SK-N-SH (cell line): Measurements from ENCODE around the gene QSOX1. TPM values are rescaled to one million over a fixed set of nuclear protein-coding genes. Genes with fewer than 3 reads are reported as not detected.

ENCODE experiments used
- CTCF ChIA-PET: fragments of 300-600, 350-600 bp; formaldehyde crosslinking; extraction: SDS; loops from one replicate; lab custom pipeline; 2021; lab: Yijun Ruan, JAX
- POLR2A ChIA-PET: fragments of 350-600 bp; sonication (Branson Sonifier 250); formaldehyde crosslinking; extraction: SDS; loops from one replicate; lab custom pipeline; 2020; ENCODE audit warnings: antibody characterized with exemption, inconsistent platforms; lab: Yijun Ruan, JAX
- DNase-seq: peaks from one replicate; pipeline ENCODE4 v3.0.0; 2012
- H2AFZ ChIP-seq: fragments of 200-600 bp; sonication (generic); 2 replicates; pipeline ENCODE4 v1.8.1; 2016; ENCODE audit warnings: antibody characterized with exemption, mild to moderate bottlenecking, low read depth
- H3F3A ChIP-seq: fragments of 200-600 bp; sonication (generic); replicated peaks from 2 replicates; pipeline ENCODE3; 2016; ENCODE audit warnings: antibody characterized with exemption, mild to moderate bottlenecking; ENCODE audit not compliant: insufficient read depth
- H3K27ac ChIP-seq, 2 experiments: fragments of 200-500 bp in 1 of 2; fragments of 200-600 bp in 1 of 2; sonication (Bioruptor generic) in 1 of 2; sonication (generic), shearing (Covaris generic) in 1 of 2; 2 replicates each; pipeline versions ENCODE4 v1.5.1 to v1.6.1; 2014 to 2016; ENCODE audit warnings: low read depth in 2 of 2, inconsistent platforms in 1 of 2, low read length in 1 of 2, mild to moderate bottlenecking in 1 of 2, mixed read lengths in 1 of 2
- H3K27me3 ChIP-seq: fragments of 200-600 bp; sonication (generic), shearing (Covaris generic); 2 replicates; pipeline ENCODE4 v1.6.1; 2016; ENCODE audit warnings: mixed run types; ENCODE audit not compliant: insufficient read depth
- H3K36me3 ChIP-seq, 2 experiments: fragments of 200-500 bp in 1 of 2; fragments of 200-600 bp in 1 of 2; sonication (Bioruptor generic) in 1 of 2; sonication (generic) in 1 of 2; replicated peaks in 1 of 2; 2 replicates each; pipeline versions ENCODE3 to v1.5.1; 2014 to 2016; ENCODE audit warnings: low read length in 1 of 2, mild to moderate bottlenecking in 1 of 2; ENCODE audit not compliant: insufficient read depth in 2 of 2, control insufficient read depth in 1 of 2
- H3K4me1 ChIP-seq, 2 experiments: fragments of 200-500 bp in 1 of 2; fragments of 200-600 bp in 1 of 2; sonication (Bioruptor generic) in 1 of 2; sonication (generic), shearing (Covaris generic) in 1 of 2; 2 replicates each; pipeline versions ENCODE4 v1.5.1 to v1.6.1; 2014 to 2016; ENCODE audit warnings: low read depth in 1 of 2, low read length in 1 of 2, mixed run types in 1 of 2; ENCODE audit not compliant: insufficient read depth in 2 of 2, control insufficient read depth in 1 of 2
- H3K4me2 ChIP-seq: fragments of 200-600 bp; sonication (generic), shearing (Covaris generic); 2 replicates; pipeline ENCODE4 v1.6.1; 2017; ENCODE audit warnings: mixed run types
- H3K4me3 ChIP-seq, 2 experiments: fragments of 200-500 bp in 1 of 2; fragments of 200-600 bp in 1 of 2; sonication (Bioruptor generic) in 1 of 2; sonication (generic), shearing (Covaris generic) in 1 of 2; 2 replicates each; pipeline versions ENCODE4 v1.5.1 to v1.8.1; 2014 to 2016; ENCODE audit warnings: low read depth in 2 of 2, inconsistent platforms in 1 of 2, low read length in 1 of 2, mild to moderate bottlenecking in 1 of 2, mixed read lengths in 1 of 2, moderate library complexity in 1 of 2
- H3K79me2 ChIP-seq: fragments of 200-600 bp; sonication (generic); 2 replicates; pipeline ENCODE4 v1.8.1; 2017; ENCODE audit warnings: mild to moderate bottlenecking; ENCODE audit not compliant: insufficient read depth
- H3K9ac ChIP-seq: fragments of 200-600 bp; sonication (generic); 2 replicates; pipeline ENCODE4 v1.6.1; 2017; ENCODE audit warnings: mixed run types
- H3K9me2 ChIP-seq: fragments of 200-600 bp; sonication (generic); 2 replicates; pipeline ENCODE4 v1.6.1; 2017; ENCODE audit warnings: mixed run types
- H3K9me3 ChIP-seq: fragments of 200-600 bp; sonication (generic); 2 replicates; pipeline ENCODE4 v1.6.1; 2017; ENCODE audit warnings: mixed run types, mild to moderate bottlenecking, moderate library complexity
- H4K20me1 ChIP-seq: fragments of 200-600 bp; sonication (generic); 2 replicates; pipeline ENCODE4 v1.6.1; 2017; ENCODE audit warnings: mild to moderate bottlenecking, mixed run types; ENCODE audit not compliant: insufficient read depth
- CHD2 ChIP-seq: fragments of 150-350 bp; IDR thresholded peaks from 2 replicates; pipeline ENCODE4 v1.6.1; 2018; ENCODE audit warnings: low read length; ENCODE audit not compliant: partially characterized antibody
- EP300 ChIP-seq, 2 experiments: IDR thresholded peaks; 2 replicates each; pipeline versions ENCODE4 v1.4.0 to v1.6.1; 2012; ENCODE audit warnings: borderline replicate concordance in 1 of 2, low read depth in 1 of 2, low read length in 1 of 2
- FOSL2 ChIP-seq: IDR thresholded peaks from 2 replicates; pipeline ENCODE4 v1.4.0; 2012; ENCODE audit warnings: low read depth, mild to moderate bottlenecking, moderate library complexity, borderline replicate concordance
- FOXJ3 ChIP-seq: sonication (generic); formaldehyde crosslinking; IDR thresholded peaks from 2 replicates; pipeline ENCODE4 v1.5.1; 2020; ENCODE audit warnings: mild to moderate bottlenecking, missing genetic modification reagents
- GATA2 ChIP-seq: sonication (generic); formaldehyde crosslinking; IDR thresholded peaks from 2 replicates; pipeline ENCODE4 v1.5.0; 2020; ENCODE audit warnings: mild to moderate bottlenecking, missing genetic modification reagents
- JUND ChIP-seq: IDR thresholded peaks from 2 replicates; pipeline ENCODE4 v1.4.0; 2012
- MEF2A ChIP-seq: IDR thresholded peaks from 2 replicates; pipeline ENCODE4 v1.4.0; 2012; ENCODE audit warnings: low read depth, borderline replicate concordance
- NFIC ChIP-seq: IDR thresholded peaks from 2 replicates; pipeline ENCODE4 v1.4.0; 2012; ENCODE audit warnings: borderline replicate concordance
- PBX3 ChIP-seq: IDR thresholded peaks from 2 replicates; pipeline ENCODE4; 2012
- POLR2AphosphoS5 ChIP-seq: IDR thresholded peaks from 2 replicates; pipeline ENCODE4 v1.6.1; 2012; ENCODE audit warnings: low read depth, low read length
- RAD21 ChIP-seq: IDR thresholded peaks from 2 replicates; pipeline ENCODE4 v1.6.1; 2012; ENCODE audit warnings: mild to moderate bottlenecking, low read length
- RCOR1 ChIP-seq: fragments of 150-350 bp; IDR thresholded peaks from 2 replicates; pipeline ENCODE4 v1.6.1; 2017; ENCODE audit warnings: antibody characterized with exemption, low read length
- RFX5 ChIP-seq: IDR thresholded peaks from 2 replicates; pipeline ENCODE4 v1.6.1; 2012; ENCODE audit warnings: mild to moderate bottlenecking, improper control_type of control experiment, low read length
- SIN3A ChIP-seq: IDR thresholded peaks from 2 replicates; pipeline ENCODE4 v1.6.1; 2012; ENCODE audit warnings: low read depth, mild to moderate bottlenecking, low read length, moderate library complexity, borderline replicate concordance
- SMC3 ChIP-seq: IDR thresholded peaks from 2 replicates; pipeline ENCODE4 v1.6.1; 2012; ENCODE audit warnings: low read depth, low read length, improper control_type of control experiment
- TEAD4 ChIP-seq: IDR thresholded peaks from 2 replicates; pipeline ENCODE4 v1.4.0; 2012; ENCODE audit warnings: mild to moderate bottlenecking, borderline replicate concordance; ENCODE audit not compliant: insufficient read depth
- YY1 ChIP-seq: IDR thresholded peaks from 2 replicates; pipeline ENCODE4 v1.4.0; 2012; ENCODE audit warnings: low read depth, mild to moderate bottlenecking
- WGBS: methylation state at CpG from one replicate; pipeline ENCODE4 v1.1.6; 2017; ENCODE audit warnings: low lambda C conversion rate; 5-methylcytosine and 5-hydroxymethylcytosine counted together
- polyA plus RNA-seq, 3 experiments: library from polyadenylated mRNA; depleted of rRNA; stranded (reverse); fragments of >200 nt; gene quantifications; 2 replicates each; pipeline ENCODE4 v1.2.3, GENCODE V29; 2012
- TF ChIP-seq, protein P1 (sequence below): fragments of 200-600 bp; sonication (generic); IDR thresholded peaks from 2 replicates; pipeline ENCODE4 v1.6.1; 2017; ENCODE audit warnings: antibody characterized with exemption, mild to moderate bottlenecking, moderate library complexity

The QSOX1 gene
- polyA plus RNA-seq, 1 of the 3 experiments (the other 2 are of a cell fraction), result 359 TPM

GRCh38 chr1:180178511-180179161, 24.0 kb downstream of the QSOX1 start:
- no peaks in the 10 kb centered on the region for H3K9me2 ChIP-seq
- no peaks in the 10 kb centered on the region for H3K79me2 ChIP-seq
- H3F3A ChIP-seq, result peaks cover 4% of the 10 kb centered on the region
- POLR2A ChIA-PET, result no interaction called here
- H3K36me3 ChIP-seq, result peaks cover 23 to 44% of the 10 kb centered on the region in 2 experiments
- H4K20me1 ChIP-seq, result no peaks in the 10 kb centered on the region
- H3K4me2 ChIP-seq, result no peak overlapping the region
- H3K4me1 ChIP-seq, result peaks cover 0 to 12% of the 10 kb centered on the region in 2 experiments; a peak in 1 of 4 replicates
- peak; percentile 85 for DNase-seq
- 61% methylated on average over 11 of the region's 12 CpGs for WGBS
- H2AFZ ChIP-seq, result no peak overlapping the region
- H3K9ac ChIP-seq, result no peak overlapping the region
- H3K4me3 ChIP-seq, result peak overlapping the region in 1 of 2 experiments; percentile 27; a peak in 1 of 4 replicates
- H3K9me3 ChIP-seq, result no peaks in the 10 kb centered on the region
- CTCF ChIA-PET, result interaction anchor here (0.5 to 6.8 kb wide), 51 partner anchors 9 to 1651 kb away, joined by 3 to 97 read pairs (median 4); partner anchors contain the start of genes QSOX1 and TOR1AIP1
- no peaks in the 10 kb centered on the region for H3K27me3 ChIP-seq
- TF ChIP-seq PBX3, result no peak
- no peak for TF ChIP-seq MEF2A
- TF ChIP-seq, protein P1, sequence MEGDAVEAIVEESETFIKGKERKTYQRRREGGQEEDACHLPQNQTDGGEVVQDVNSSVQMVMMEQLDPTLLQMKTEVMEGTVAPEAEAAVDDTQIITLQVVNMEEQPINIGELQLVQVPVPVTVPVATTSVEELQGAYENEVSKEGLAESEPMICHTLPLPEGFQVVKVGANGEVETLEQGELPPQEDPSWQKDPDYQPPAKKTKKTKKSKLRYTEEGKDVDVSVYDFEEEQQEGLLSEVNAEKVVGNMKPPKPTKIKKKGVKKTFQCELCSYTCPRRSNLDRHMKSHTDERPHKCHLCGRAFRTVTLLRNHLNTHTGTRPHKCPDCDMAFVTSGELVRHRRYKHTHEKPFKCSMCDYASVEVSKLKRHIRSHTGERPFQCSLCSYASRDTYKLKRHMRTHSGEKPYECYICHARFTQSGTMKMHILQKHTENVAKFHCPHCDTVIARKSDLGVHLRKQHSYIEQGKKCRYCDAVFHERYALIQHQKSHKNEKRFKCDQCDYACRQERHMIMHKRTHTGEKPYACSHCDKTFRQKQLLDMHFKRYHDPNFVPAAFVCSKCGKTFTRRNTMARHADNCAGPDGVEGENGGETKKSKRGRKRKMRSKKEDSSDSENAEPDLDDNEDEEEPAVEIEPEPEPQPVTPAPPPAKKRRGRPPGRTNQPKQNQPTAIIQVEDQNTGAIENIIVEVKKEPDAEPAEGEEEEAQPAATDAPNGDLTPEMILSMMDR, result peak; percentile 97
- TF ChIP-seq POLR2AphosphoS5, result no peak
- peak; percentile 79 for TF ChIP-seq SMC3
- TF ChIP-seq RAD21, result peak; percentile 96
- no peak overlapping the region for H3K27ac ChIP-seq

GRCh38 chr1:180179162-180179957, 24.7 kb downstream of the QSOX1 start:
- H3K4me1 ChIP-seq, result peaks cover 0 to 8% of the 10 kb centered on the region in 2 experiments; a peak in 1 of 4 replicates
- peaks cover 29 to 47% of the 10 kb centered on the region in 2 experiments for H3K36me3 ChIP-seq
- no peak overlapping the region for H3K27ac ChIP-seq
- H3K79me2 ChIP-seq, result no peaks in the 10 kb centered on the region
- no peak overlapping the region for H3K9ac ChIP-seq
- DNase-seq, result no peak
- no peaks in the 10 kb centered on the region for H3K9me3 ChIP-seq
- no peaks in the 10 kb centered on the region for H4K20me1 ChIP-seq
- CTCF ChIA-PET, result interaction anchor here (0.5 to 6.8 kb wide), 53 partner anchors 9 to 708 kb away, joined by 3 to 97 read pairs (median 4); partner anchors contain the start of genes QSOX1 and TOR1AIP1
- no peak overlapping the region for H3K4me2 ChIP-seq
- TF ChIP-seq MEF2A (no peak), SMC3 (no peak), RFX5 (no peak), NFIC (no peak), POLR2AphosphoS5 (no peak), FOXJ3 (CRISPR knock-in tag) (no peak), FOSL2 (no peak), YY1 (no peak), CHD2 (no peak), EP300 (IDR thresholded peaks at IDR 0.05; ENCODE audit: borderline replicate concordance in 1 of 2, low read depth in 1 of 2, low read length in 1 of 2) (no peak), RCOR1 (no peak), SIN3A (no peak), TEAD4 (no peak), PBX3 (no peak), GATA2 (CRISPR knock-in tag) (no peak), JUND (no peak)
- TF ChIP-seq, protein P1, result no peak
- TF ChIP-seq, all 33 proteins: peak for 0
- peaks cover 4% of the 10 kb centered on the region for H3F3A ChIP-seq
- no peaks in the 10 kb centered on the region for H3K9me2 ChIP-seq
- H2AFZ ChIP-seq, result no peak overlapping the region
- H3K4me3 ChIP-seq, result no peak overlapping the region; a peak in 1 of 4 replicates
- 75% methylated on average over 12 of the region's 12 CpGs for WGBS
- H3K27me3 ChIP-seq, result no peaks in the 10 kb centered on the region
- POLR2A ChIA-PET, result no interaction called here
